Suppressor macrophage (primary cell): Measurements from ENCODE around the gene TMEM38A.
"Not testable (repeated sequence)": the region's sequence is repeated elsewhere in the genome, so short reads cannot be mapped to it uniquely, and the experiment has no call there.

Source experiments
- DNase-seq, 4 experiments: peaks; one replicate each; pipeline ENCODE4 v3.0.0-alpha.2; 2020 to 2022

Gene TMEM38A

GRCh38 chr19:16638666-16639065 lies 22.3 kb upstream of the TMEM38A start:
- DNase-seq, result no peak

GRCh38 chr19:16640951-16641350 lies 20.0 kb upstream of the TMEM38A start:
- DNase-seq, result no peak

GRCh38 chr19:16641695-16642094 lies 19.2 kb upstream of the TMEM38A start:
- DNase-seq, result no peak

GRCh38 chr19:16645140-16645539 lies 15.8 kb upstream of the TMEM38A start:
- no peak for DNase-seq

GRCh38 chr19:16649734-16650133 lies 11.2 kb upstream of the TMEM38A start:
- DNase-seq, result no peak

- DNase-seq, result no peak
These were observed 10.1 kb upstream of the TMEM38A start for GRCh38 chr19:16650821-16651220.

- not testable (repeated sequence) for DNase-seq
These were observed 9.3 kb upstream of the TMEM38A start for GRCh38 chr19:16651421-16652188.

- DNase-seq, result no peak
These were observed 8.1 kb upstream of the TMEM38A start for GRCh38 chr19:16652854-16653253.

GRCh38 chr19:16654140-16654539 lies 6.8 kb upstream of the TMEM38A start:
- peak in 2 of 4 experiments; percentile 10 to 11 for DNase-seq

- no peak for DNase-seq
These were observed 6.3 kb upstream of the TMEM38A start for GRCh38 chr19:16654627-16655026.

- no peak for DNase-seq
These were observed 5.2 kb upstream of the TMEM38A start for GRCh38 chr19:16655727-16656126.

GRCh38 chr19:16657384-16657783 lies 3.6 kb upstream of the TMEM38A start:
- DNase-seq, result no peak

GRCh38 chr19:16659464-16659831 lies 1.5 kb upstream of the TMEM38A start:
- DNase-seq, result no peak

- DNase-seq, result peak; percentile 98 to 99 (median 99)
These were observed 869 bp upstream of the TMEM38A start, which contains the start of gene SMIM7 for GRCh38 chr19:16659832-16660708. SMIM7 (minus strand) TSS chr19:16660144; CDS start chr19:16660110, 34 bp downstream.

- DNase-seq, result peak in 1 of 4 experiments; percentile 13
These were observed 618 bp downstream of the TMEM38A start for GRCh38 chr19:16661480-16662034.

- DNase-seq, result peak in 2 of 4 experiments; percentile 16 to 17
These were observed 7.2 kb downstream of the TMEM38A start for GRCh38 chr19:16668176-16668575.

- DNase-seq, result not testable (repeated sequence)
These were observed 7.8 kb downstream of the TMEM38A start for GRCh38 chr19:16668702-16669101.

GRCh38 chr19:16670291-16670690 lies 9.4 kb downstream of the TMEM38A start:
- no peak for DNase-seq

- no peak for DNase-seq
These were observed 10.8 kb downstream of the TMEM38A start for GRCh38 chr19:16671652-16672274.

GRCh38 chr19:16673231-16673630 lies 12.3 kb downstream of the TMEM38A start:
- peak in 2 of 4 experiments; percentile 29 to 42 for DNase-seq

- DNase-seq, result not testable (repeated sequence)
These were observed 12.9 kb downstream of the TMEM38A start for GRCh38 chr19:16673839-16674238.

GRCh38 chr19:16676101-16676798 lies 15.3 kb downstream of the TMEM38A start:
- no peak for DNase-seq
